Body of pancreas (tissue), 4 donors: Measurements from ENCODE around the gene BANF2.

Source experiments
- POLR2A ChIP-seq, 3 donors: fragments of 450-650 bp; IDR thresholded peaks; one replicate each; pipeline ENCODE4 v1.6.1; 2016; ENCODE audit warnings: antibody characterized with exemption in 3 of 3, mild to moderate bottlenecking in 2 of 3
- TF ChIP-seq, protein P1 (sequence below), 7 experiments: fragments of 450-650 bp in 4 of 7; fragments of 200-600 bp in 3 of 7; sonication (generic) in 3 of 7; IDR thresholded peaks; one replicate each; pipeline ENCODE4 v1.5.1; 2016 to 2019; ENCODE audit warnings: antibody characterized with exemption in 7 of 7

DNA sequence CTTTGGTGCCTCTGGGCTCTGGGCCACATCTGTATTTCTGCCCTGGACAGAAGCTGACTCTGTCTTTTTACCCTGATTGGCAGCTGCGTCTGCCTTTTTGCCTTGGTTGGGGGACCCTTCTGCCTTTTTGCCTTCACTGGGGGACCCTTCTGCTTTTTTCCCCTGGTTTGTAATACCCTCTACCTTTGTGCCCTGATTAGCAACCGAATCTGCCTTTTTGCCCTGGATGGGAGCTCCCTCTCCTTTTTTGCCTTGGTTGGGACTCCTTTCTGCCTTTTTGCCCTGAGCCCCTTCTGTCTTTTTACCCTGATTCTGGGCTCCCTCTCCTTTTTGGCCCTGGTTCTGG, 41.1 kb upstream of the BANF2 start:
- TF ChIP-seq POLR2A (IDR thresholded peaks at IDR 0.05): no peak
- TF ChIP-seq, protein P1, sequence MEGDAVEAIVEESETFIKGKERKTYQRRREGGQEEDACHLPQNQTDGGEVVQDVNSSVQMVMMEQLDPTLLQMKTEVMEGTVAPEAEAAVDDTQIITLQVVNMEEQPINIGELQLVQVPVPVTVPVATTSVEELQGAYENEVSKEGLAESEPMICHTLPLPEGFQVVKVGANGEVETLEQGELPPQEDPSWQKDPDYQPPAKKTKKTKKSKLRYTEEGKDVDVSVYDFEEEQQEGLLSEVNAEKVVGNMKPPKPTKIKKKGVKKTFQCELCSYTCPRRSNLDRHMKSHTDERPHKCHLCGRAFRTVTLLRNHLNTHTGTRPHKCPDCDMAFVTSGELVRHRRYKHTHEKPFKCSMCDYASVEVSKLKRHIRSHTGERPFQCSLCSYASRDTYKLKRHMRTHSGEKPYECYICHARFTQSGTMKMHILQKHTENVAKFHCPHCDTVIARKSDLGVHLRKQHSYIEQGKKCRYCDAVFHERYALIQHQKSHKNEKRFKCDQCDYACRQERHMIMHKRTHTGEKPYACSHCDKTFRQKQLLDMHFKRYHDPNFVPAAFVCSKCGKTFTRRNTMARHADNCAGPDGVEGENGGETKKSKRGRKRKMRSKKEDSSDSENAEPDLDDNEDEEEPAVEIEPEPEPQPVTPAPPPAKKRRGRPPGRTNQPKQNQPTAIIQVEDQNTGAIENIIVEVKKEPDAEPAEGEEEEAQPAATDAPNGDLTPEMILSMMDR (IDR thresholded peaks at IDR 0.05): no peak
